GM12878 (cell line): ENCODE data around the gene ANP32E. TPM values are rescaled to one million over a fixed set of nuclear protein-coding genes. Genes with fewer than 3 reads are reported as not detected.
A peak's percentile ranks its signal among the peaks of the same experiment; 100 is the strongest.

Experiments used
- ATAC-seq: fragments of 200-7000 bp; cut with Tn5 transposase; 3 replicates; pipeline ENCODE4 v1.9.1; 2020; ENCODE audit warnings: mild to moderate bottlenecking, moderate library complexity
- BruUV-seq: library from RNA; stranded (reverse); fragments of 400-500 nt; replicated peaks from 2 replicates; lab custom pipeline; 2021; lab: Mats Ljungman, UMichigan
- CTCF ChIA-PET: fragments of 300-600 bp; sonication (Branson Sonifier 250); formaldehyde crosslinking; extraction: SDS; loops from one replicate; lab custom pipeline; 2021; ENCODE audit warnings: inconsistent platforms; lab: Yijun Ruan, JAX
- POLR2A ChIA-PET: fragments of 350-600 bp; formaldehyde crosslinking; extraction: SDS; loops from one replicate; lab custom pipeline; 2021; ENCODE audit warnings: inconsistent platforms; lab: Charles Lee
- RAD21 ChIA-PET: fragments of 300-600 bp; sonication (Branson Sonifier 250); formaldehyde crosslinking; loops from one replicate; lab custom pipeline; 2023; ENCODE audit warnings: antibody characterized with exemption; ENCODE audit not compliant: unreplicated experiment; lab: Charles Lee
- SMC1A ChIA-PET: fragments of 300-600 bp; sonication (Branson Sonifier 250); formaldehyde crosslinking; loops from one replicate; lab custom pipeline; 2023; ENCODE audit not compliant: unreplicated experiment, uncharacterized antibody; lab: Charles Lee
- DNase-seq: peaks from one replicate; pipeline ENCODE4 v3.0.0-alpha.2; 2011; ENCODE audit warnings: low read depth, low spot score
- FAIRE-seq: peaks from 3 replicates; lab custom pipeline; 2011; peaks lifted over from hg19 to GRCh38; lab: Jason Lieb, UNC
- H2AFZ ChIP-seq: 2 replicates; pipeline ENCODE4 v1.6.0; 2011; ENCODE audit warnings: low read depth, low read length, control low read depth; ENCODE audit not compliant: control insufficient read depth
- H3K27ac ChIP-seq: 2 replicates; pipeline ENCODE4 v1.5.1; 2011; ENCODE audit warnings: control low read depth; ENCODE audit not compliant: control insufficient read depth, insufficient read depth
- H3K27me3 ChIP-seq, 2 experiments: replicated peaks in 1 of 2; 2 replicates each; pipeline versions ENCODE4 v1.6.0 to v1.6.1; 2011; ENCODE audit warnings: low read length in 1 of 2; ENCODE audit not compliant: control insufficient read depth in 2 of 2, insufficient read depth in 2 of 2
- H3K36me3 ChIP-seq, 2 experiments: 2 replicates each; pipeline ENCODE4 v1.5.1; 2011; ENCODE audit warnings: low read length in 1 of 2; ENCODE audit not compliant: control insufficient read depth in 2 of 2, insufficient read depth in 2 of 2
- H3K4me1 ChIP-seq: 2 replicates; pipeline ENCODE4 v1.6.1; 2011; ENCODE audit warnings: mild to moderate bottlenecking, low read length, moderate library complexity, mixed read lengths; ENCODE audit not compliant: control insufficient read depth, insufficient read depth
- H3K4me2 ChIP-seq: 2 replicates; pipeline ENCODE4 v1.6.0; 2011; ENCODE audit warnings: control low read depth; ENCODE audit not compliant: control insufficient read depth, insufficient read depth
- H3K4me3 ChIP-seq: fragments of 200-600 bp; sonication (generic); 2 replicates; pipeline ENCODE4 v1.5.1; 2016
- H3K79me2 ChIP-seq: 2 replicates; pipeline ENCODE4 v1.6.0; 2011; ENCODE audit warnings: low read length; ENCODE audit not compliant: control insufficient read depth, insufficient read depth
- H3K9ac ChIP-seq: 2 replicates; pipeline ENCODE4 v1.8.0; 2011; ENCODE audit warnings: low read length, control low read depth, mixed read lengths; ENCODE audit not compliant: control insufficient read depth, insufficient read depth
- H3K9me3 ChIP-seq: replicated peaks from 3 replicates; pipeline ENCODE4 v1.5.1; 2011; ENCODE audit warnings: mild to moderate bottlenecking, low read length; ENCODE audit not compliant: control insufficient read depth, insufficient read depth
- H4K20me1 ChIP-seq: 2 replicates; pipeline ENCODE4 v1.6.0; 2011; ENCODE audit not compliant: control insufficient read depth, insufficient read depth
- CTCF ChIP-seq, 3 experiments: IDR thresholded peaks in 2 of 3; conservative IDR thresholded peaks in 1 of 3; 2 replicates each; pipeline ENCODE4 v1.5.1; 2011; ENCODE audit warnings: low read depth in 3 of 3, low read length in 3 of 3, mild to moderate bottlenecking in 3 of 3, control low read depth in 2 of 3, moderate library complexity in 2 of 3, inconsistent platforms in 1 of 3, mixed read lengths in 1 of 3; ENCODE audit not compliant: control insufficient read depth in 2 of 3, insufficient read depth in 1 of 3; ENCODE audit errors: extremely low read depth in 1 of 3
- JUND ChIP-seq: IDR thresholded peaks from 2 replicates; pipeline ENCODE4 v1.6.1; 2012; ENCODE audit warnings: low read depth, mild to moderate bottlenecking, low read length, improper control_type of control experiment, moderate library complexity
- MLLT1 ChIP-seq: fragments of 450-650 bp; IDR thresholded peaks from 2 replicates; pipeline ENCODE4 v1.6.1; 2016; ENCODE audit warnings: mild to moderate bottlenecking
- NBN ChIP-seq: fragments of 450-650 bp; IDR thresholded peaks from 2 replicates; pipeline ENCODE4 v1.6.1; 2016
- NFIC ChIP-seq: IDR thresholded peaks from 2 replicates; pipeline ENCODE4 v1.6.1; 2012; ENCODE audit warnings: low read depth, mild to moderate bottlenecking, inconsistent platforms, low read length, moderate library complexity
- PBX3 ChIP-seq: IDR thresholded peaks from 2 replicates; pipeline ENCODE4 v1.6.1; 2011; ENCODE audit warnings: mild to moderate bottlenecking, low read depth, low read length, moderate library complexity; ENCODE audit not compliant: insufficient replicate concordance
- RELA ChIP-seq: fragments of 450-650 bp; IDR thresholded peaks from 2 replicates; pipeline ENCODE4 v1.8.0; 2014; ENCODE audit warnings: borderline replicate concordance; ENCODE audit not compliant: partially characterized antibody
- RFX5 ChIP-seq: IDR thresholded peaks from 2 replicates; pipeline ENCODE4 v1.6.1; 2011; ENCODE audit warnings: low read depth, low read length, improper control_type of control experiment
- SKIL ChIP-seq: fragments of 450-650 bp; IDR thresholded peaks from 2 replicates; pipeline ENCODE4 v1.6.1; 2017; ENCODE audit warnings: mild to moderate bottlenecking, low read depth, inconsistent platforms; ENCODE audit not compliant: poor library complexity, severe bottlenecking
- SMAD1 ChIP-seq: fragments of 450-650 bp; IDR thresholded peaks from 2 replicates; pipeline ENCODE4 v1.6.1; 2018; ENCODE audit warnings: mild to moderate bottlenecking, low read depth; ENCODE audit not compliant: partially characterized antibody
- SMAD5 ChIP-seq: IDR thresholded peaks from 2 replicates; pipeline ENCODE4 v1.6.1; 2016; ENCODE audit warnings: antibody characterized with exemption, low read depth
- SMC3 ChIP-seq: IDR thresholded peaks from 2 replicates; pipeline ENCODE4 v1.6.1; 2011; ENCODE audit warnings: low read length, improper control_type of control experiment, borderline replicate concordance
- YY1 ChIP-seq: IDR thresholded peaks from 2 replicates; pipeline ENCODE4 v1.6.1; 2011; ENCODE audit warnings: low read depth, mild to moderate bottlenecking, low read length
- WGBS: methylation state at CpG from one replicate; pipeline ENCODE4 v1.1.6; 2016; ENCODE audit warnings: low lambda C conversion rate; ENCODE audit not compliant: insufficient replicate concordance, insufficient coverage; ENCODE audit errors: missing lambda C conversion rate; 5-methylcytosine and 5-hydroxymethylcytosine counted together
- in situ Hi-C: fragments of 300-500 bp; cut with MboI; formaldehyde crosslinking; loops from 9 replicates; pipeline ENCODE4 v1.14.3; 2018; ENCODE audit warnings: mixed read lengths
- intact Hi-C: fragments of 100-400 bp; cut with micrococcal nuclease; formaldehyde crosslinking; loops from one replicate; pipeline ENCODE4 v1.14.2; 2022; ENCODE audit not compliant: unreplicated experiment
- polyA plus RNA-seq, 11 experiments: library from polyadenylated mRNA; depleted of rRNA in 4 of 11; unstranded in 6 of 11; stranded (reverse) in 5 of 11; fragments of >200 nt; fragmentation: Nextera tagmentation in 4 of 11; fragmentation: Illumina TruSeq in 1 of 11; extraction: Ambion mirVana in 4 of 11; extraction: Trizol in 1 of 11; gene quantifications; 1 replicate in 1 of 11; 2 replicates in 10 of 11; pipeline versions ENCODE4 v1.2.1 to v1.2.3, GENCODE V29; 2011 to 2016; ENCODE audit warnings: inconsistent platforms in 2 of 11, missing spikeins in 2 of 11, low read depth in 1 of 11
- total RNA-seq, 4 experiments: library from RNA; depleted of rRNA in 3 of 4; stranded (reverse); fragments of >200 nt in 3 of 4; fragmentation: Illumina TruSeq in 1 of 4; extraction: Trizol in 1 of 4; gene quantifications; 2 replicates each; pipeline versions ENCODE4 v1.2.1 to v1.2.3, GENCODE V29; 2013 to 2021
- TF ChIP-seq, protein P1 (sequence below): fragments of 450-650 bp; IDR thresholded peaks from 2 replicates; pipeline ENCODE4 v1.6.1; 2017; ENCODE audit warnings: borderline replicate concordance

ANP32E gene
- total and polyA plus RNA-seq, 10 of the 15 experiments (the other 5 are each of a cell fraction or from before 2014, with no cell fraction given), result 59.2 to 250 (median 121) TPM

- FAIRE-seq (no peak), ATAC-seq (peak; percentile 78), DNase-seq (no peak)
- Histone ChIP-seq H3K4me1 (peaks cover 28% of the 10 kb centered on the region), H4K20me1 (no peaks in the 10 kb centered on the region), H3K9ac (no peak overlapping the region), H3K4me2 (no peak overlapping the region), H3K4me3 (no peak overlapping the region), H3K79me2 (0 out of 2 replicates have a peak, but pooled peaks cover under 1% of the 10 kb centered on the region), H3K27me3 (no peaks in the 10 kb centered on the region), H3K27ac (no peak overlapping the region), H3K9me3 (no peaks in the 10 kb centered on the region), H3K36me3 (no peaks in the 10 kb centered on the region), H2AFZ (no peak overlapping the region; the same call in 1 of the 2 replicates)
- SMC1A ChIA-PET, result interaction anchor here (0.6 to 15.5 kb wide), 22 partner anchors 8 to 240 kb away, joined by 3 to 338 read pairs (median 4); partner anchors contain the start of gene VPS45
- CTCF ChIA-PET, result interaction anchor here (0.7 to 19.2 kb wide), 32 partner anchors 11 to 281 kb away, joined by 3 to 577 read pairs (median 4); partner anchors contain the start of genes C1orf54, PLEKHO1 and VPS45
- POLR2A ChIA-PET, result interaction anchor here (0.7 to 1.5 kb wide), 5 partner anchors 11 to 101 kb away, joined by 3 to 6 read pairs (median 4); partner anchors contain the start of gene VPS45
- RAD21 ChIA-PET, result interaction anchor here (0.6 to 15.1 kb wide), 15 partner anchors 16 to 326 kb away, joined by 3 to 287 read pairs (median 4); partner anchors contain the start of genes PLEKHO1 and VPS45
- intact Hi-C loops (loop anchor here (1.0 kb wide), 2 partner anchors 96 to 207 kb away; no protein-coding TSS in a partner anchor), in situ Hi-C loops (loop anchor here (5.0 kb wide), 2 partner anchors 97 to 207 kb away; no protein-coding TSS in a partner anchor)
- no TSS peak for BruUV-seq
- 30% methylated on average over 6 of the region's 6 CpGs for WGBS
- peak; percentile 77 to 88 (median 87) for TF ChIP-seq CTCF (IDR thresholded peaks at IDR 0.05 in 2 of 3, conservative IDR thresholded peaks at IDR 0.05 in 1 of 3; ENCODE audit: control insufficient read depth in 2 of 3, extremely low read depth in 1 of 3, insufficient read depth in 1 of 3, low read depth in 3 of 3, low read length in 3 of 3)
- TF ChIP-seq RFX5, result no peak
- TF ChIP-seq, protein P1, sequence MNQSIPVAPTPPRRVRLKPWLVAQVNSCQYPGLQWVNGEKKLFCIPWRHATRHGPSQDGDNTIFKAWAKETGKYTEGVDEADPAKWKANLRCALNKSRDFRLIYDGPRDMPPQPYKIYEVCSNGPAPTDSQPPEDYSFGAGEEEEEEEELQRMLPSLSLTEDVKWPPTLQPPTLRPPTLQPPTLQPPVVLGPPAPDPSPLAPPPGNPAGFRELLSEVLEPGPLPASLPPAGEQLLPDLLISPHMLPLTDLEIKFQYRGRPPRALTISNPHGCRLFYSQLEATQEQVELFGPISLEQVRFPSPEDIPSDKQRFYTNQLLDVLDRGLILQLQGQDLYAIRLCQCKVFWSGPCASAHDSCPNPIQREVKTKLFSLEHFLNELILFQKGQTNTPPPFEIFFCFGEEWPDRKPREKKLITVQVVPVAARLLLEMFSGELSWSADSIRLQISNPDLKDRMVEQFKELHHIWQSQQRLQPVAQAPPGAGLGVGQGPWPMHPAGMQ, result no peak
- TF ChIP-seq NFIC, result no peak
- TF ChIP-seq MLLT1, result no peak
- TF ChIP-seq PBX3, result no peak
- TF ChIP-seq YY1, result peak; percentile 86
- TF ChIP-seq SMAD5, result no peak
- peak; percentile 29; the same call in 1 of the 2 replicates for TF ChIP-seq NBN
- TF ChIP-seq SMAD1, result peak; percentile 87
- no peak for TF ChIP-seq JUND
- peak; percentile 99 for TF ChIP-seq SMC3
- peak; percentile 34 for TF ChIP-seq SKIL
- no peak for TF ChIP-seq RELA
Observed at GRCh38 chr1:150168960-150169601, 66.8 kb downstream of the ANP32E start.
